SK-N-SH treated with all-trans-retinoic acid at 6 μM for 48 hours (cell line): ENCODE data around the gene GRM7.

Experiments
- ARNTL ChIP-seq: fragments of 450-650 bp; formaldehyde crosslinking; IDR thresholded peaks from 2 replicates; pipeline ENCODE4 v1.5.0; 2020; ENCODE audit warnings: low read depth, mild to moderate bottlenecking, moderate library complexity, borderline replicate concordance
- OSR1 ChIP-seq: fragments of 250-450 bp; sonication (Bioruptor Pico); IDR thresholded peaks from 2 replicates; pipeline ENCODE4 v1.8.0; 2022; ENCODE audit warnings: moderate library complexity, mild to moderate bottlenecking, inconsistent platforms
- RARB ChIP-seq: fragments of 250-450 bp; sonication (Bioruptor Pico); IDR thresholded peaks from 2 replicates; pipeline ENCODE4 v1.8.0; 2021; ENCODE audit warnings: mild to moderate bottlenecking, moderate library complexity
- TCF4 ChIP-seq: fragments of 250-450 bp; sonication (Bioruptor Pico); IDR thresholded peaks from 2 replicates; pipeline ENCODE4 v1.8.0; 2021; ENCODE audit warnings: mild to moderate bottlenecking, moderate library complexity, borderline replicate concordance
- TOX ChIP-seq: fragments of 250-450 bp; sonication (Bioruptor Pico); IDR thresholded peaks from 2 replicates; pipeline ENCODE4 v1.8.0; 2021; ENCODE audit warnings: mild to moderate bottlenecking, moderate library complexity, borderline replicate concordance
- ZC3H10 ChIP-seq: fragments of 250-450 bp; sonication (Bioruptor Pico); IDR thresholded peaks from 2 replicates; pipeline ENCODE4 v1.5.1; 2021; ENCODE audit warnings: mild to moderate bottlenecking, moderate library complexity
- ZFP3 ChIP-seq: fragments of 250-450 bp; sonication (Bioruptor Pico); IDR thresholded peaks from 2 replicates; pipeline ENCODE4 v1.5.0; 2020; ENCODE audit warnings: mild to moderate bottlenecking, moderate library complexity
- ZFP30 ChIP-seq: fragments of 450-650 bp; formaldehyde crosslinking; IDR thresholded peaks from 2 replicates; pipeline ENCODE4 v1.5.0; 2022; ENCODE audit warnings: mild to moderate bottlenecking, moderate library complexity
- ZNF565 ChIP-seq: fragments of 450-650 bp; formaldehyde crosslinking; conservative IDR thresholded peaks from 2 replicates; pipeline ENCODE4 v1.5.0; 2020; ENCODE audit warnings: low read depth, mild to moderate bottlenecking, moderate library complexity
- ZNF8 ChIP-seq: fragments of 450-650 bp; formaldehyde crosslinking; IDR thresholded peaks from 2 replicates; pipeline ENCODE4 v1.5.0; 2020; ENCODE audit warnings: mild to moderate bottlenecking, moderate library complexity
- TF ChIP-seq, protein P1 (sequence below): fragments of 250-450 bp; sonication (Bioruptor Pico); IDR thresholded peaks from 2 replicates; pipeline ENCODE4 v1.5.0; 2020; ENCODE audit warnings: mild to moderate bottlenecking, moderate library complexity
- TF ChIP-seq, protein P2 (sequence below): fragments of 250-450 bp; sonication (Bioruptor Pico); IDR thresholded peaks from 2 replicates; pipeline ENCODE4 v1.5.1; 2020; ENCODE audit warnings: low read depth, mild to moderate bottlenecking, moderate library complexity
- TF ChIP-seq, protein P3 (sequence below): fragments of 250-450 bp; sonication (Bioruptor Pico); IDR thresholded peaks from 2 replicates; pipeline ENCODE4 v1.8.0; 2020; ENCODE audit warnings: mild to moderate bottlenecking, moderate library complexity, borderline replicate concordance
- TF ChIP-seq, protein P4 (sequence below): fragments of 250-450 bp; sonication (Bioruptor Pico); IDR thresholded peaks from 2 replicates; pipeline ENCODE4 v1.8.0; 2021; ENCODE audit warnings: low read depth, mild to moderate bottlenecking, moderate library complexity, borderline replicate concordance

DNA sequence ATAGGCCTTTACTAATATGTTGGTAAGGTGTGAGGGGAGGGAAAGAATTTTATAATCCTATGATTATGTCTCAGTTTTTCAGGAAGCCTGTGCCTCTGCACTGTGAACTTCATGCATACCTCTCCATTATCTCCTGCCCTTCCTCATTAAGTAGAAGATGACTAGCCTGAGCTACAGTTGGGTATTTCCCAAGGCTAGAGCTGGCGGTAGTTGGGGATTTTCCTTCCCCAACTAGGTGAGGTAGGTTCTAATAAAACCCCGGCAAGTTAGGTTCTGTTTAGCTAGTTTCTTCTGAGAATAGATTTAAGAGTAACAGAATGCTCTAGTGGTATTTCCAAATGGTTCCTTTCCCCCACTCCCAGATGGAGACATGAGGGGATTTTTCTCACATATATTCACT lies 414.5 kb downstream of the GRM7 start:
- TF ChIP-seq, protein P1, sequence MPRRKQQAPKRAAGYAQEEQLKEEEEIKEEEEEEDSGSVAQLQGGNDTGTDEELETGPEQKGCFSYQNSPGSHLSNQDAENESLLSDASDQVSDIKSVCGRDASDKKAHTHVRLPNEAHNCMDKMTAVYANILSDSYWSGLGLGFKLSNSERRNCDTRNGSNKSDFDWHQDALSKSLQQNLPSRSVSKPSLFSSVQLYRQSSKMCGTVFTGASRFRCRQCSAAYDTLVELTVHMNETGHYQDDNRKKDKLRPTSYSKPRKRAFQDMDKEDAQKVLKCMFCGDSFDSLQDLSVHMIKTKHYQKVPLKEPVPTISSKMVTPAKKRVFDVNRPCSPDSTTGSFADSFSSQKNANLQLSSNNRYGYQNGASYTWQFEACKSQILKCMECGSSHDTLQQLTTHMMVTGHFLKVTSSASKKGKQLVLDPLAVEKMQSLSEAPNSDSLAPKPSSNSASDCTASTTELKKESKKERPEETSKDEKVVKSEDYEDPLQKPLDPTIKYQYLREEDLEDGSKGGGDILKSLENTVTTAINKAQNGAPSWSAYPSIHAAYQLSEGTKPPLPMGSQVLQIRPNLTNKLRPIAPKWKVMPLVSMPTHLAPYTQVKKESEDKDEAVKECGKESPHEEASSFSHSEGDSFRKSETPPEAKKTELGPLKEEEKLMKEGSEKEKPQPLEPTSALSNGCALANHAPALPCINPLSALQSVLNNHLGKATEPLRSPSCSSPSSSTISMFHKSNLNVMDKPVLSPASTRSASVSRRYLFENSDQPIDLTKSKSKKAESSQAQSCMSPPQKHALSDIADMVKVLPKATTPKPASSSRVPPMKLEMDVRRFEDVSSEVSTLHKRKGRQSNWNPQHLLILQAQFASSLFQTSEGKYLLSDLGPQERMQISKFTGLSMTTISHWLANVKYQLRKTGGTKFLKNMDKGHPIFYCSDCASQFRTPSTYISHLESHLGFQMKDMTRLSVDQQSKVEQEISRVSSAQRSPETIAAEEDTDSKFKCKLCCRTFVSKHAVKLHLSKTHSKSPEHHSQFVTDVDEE (CRISPR knock-in tag) = no peak
- TF ChIP-seq ZFP30 (CRISPR knock-in tag) (no peak), ZC3H10 (CRISPR knock-in tag) (no peak), ARNTL (no peak), OSR1 (CRISPR knock-in tag) (no peak), TCF4 (CRISPR knock-in tag) (no peak), ZNF565 (CRISPR knock-in tag) (no peak), ZFP3 (CRISPR knock-in tag) (no peak), TOX (CRISPR knock-in tag) (no peak), ZNF8 (CRISPR knock-in tag) (no peak), RARB (CRISPR knock-in tag) (no peak)
- TF ChIP-seq, protein P2, sequence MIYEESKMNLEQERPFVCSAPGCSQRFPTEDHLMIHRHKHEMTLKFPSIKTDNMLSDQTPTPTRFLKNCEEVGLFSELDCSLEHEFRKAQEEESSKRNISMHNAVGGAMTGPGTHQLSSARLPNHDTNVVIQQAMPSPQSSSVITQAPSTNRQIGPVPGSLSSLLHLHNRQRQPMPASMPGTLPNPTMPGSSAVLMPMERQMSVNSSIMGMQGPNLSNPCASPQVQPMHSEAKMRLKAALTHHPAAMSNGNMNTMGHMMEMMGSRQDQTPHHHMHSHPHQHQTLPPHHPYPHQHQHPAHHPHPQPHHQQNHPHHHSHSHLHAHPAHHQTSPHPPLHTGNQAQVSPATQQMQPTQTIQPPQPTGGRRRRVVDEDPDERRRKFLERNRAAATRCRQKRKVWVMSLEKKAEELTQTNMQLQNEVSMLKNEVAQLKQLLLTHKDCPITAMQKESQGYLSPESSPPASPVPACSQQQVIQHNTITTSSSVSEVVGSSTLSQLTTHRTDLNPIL (CRISPR knock-in tag) = no peak
- TF ChIP-seq, protein P3, sequence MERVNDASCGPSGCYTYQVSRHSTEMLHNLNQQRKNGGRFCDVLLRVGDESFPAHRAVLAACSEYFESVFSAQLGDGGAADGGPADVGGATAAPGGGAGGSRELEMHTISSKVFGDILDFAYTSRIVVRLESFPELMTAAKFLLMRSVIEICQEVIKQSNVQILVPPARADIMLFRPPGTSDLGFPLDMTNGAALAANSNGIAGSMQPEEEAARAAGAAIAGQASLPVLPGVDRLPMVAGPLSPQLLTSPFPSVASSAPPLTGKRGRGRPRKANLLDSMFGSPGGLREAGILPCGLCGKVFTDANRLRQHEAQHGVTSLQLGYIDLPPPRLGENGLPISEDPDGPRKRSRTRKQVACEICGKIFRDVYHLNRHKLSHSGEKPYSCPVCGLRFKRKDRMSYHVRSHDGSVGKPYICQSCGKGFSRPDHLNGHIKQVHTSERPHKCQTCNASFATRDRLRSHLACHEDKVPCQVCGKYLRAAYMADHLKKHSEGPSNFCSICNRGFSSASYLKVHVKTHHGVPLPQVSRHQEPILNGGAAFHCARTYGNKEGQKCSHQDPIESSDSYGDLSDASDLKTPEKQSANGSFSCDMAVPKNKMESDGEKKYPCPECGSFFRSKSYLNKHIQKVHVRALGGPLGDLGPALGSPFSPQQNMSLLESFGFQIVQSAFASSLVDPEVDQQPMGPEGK (CRISPR knock-in tag) = no peak
- TF ChIP-seq, protein P4, sequence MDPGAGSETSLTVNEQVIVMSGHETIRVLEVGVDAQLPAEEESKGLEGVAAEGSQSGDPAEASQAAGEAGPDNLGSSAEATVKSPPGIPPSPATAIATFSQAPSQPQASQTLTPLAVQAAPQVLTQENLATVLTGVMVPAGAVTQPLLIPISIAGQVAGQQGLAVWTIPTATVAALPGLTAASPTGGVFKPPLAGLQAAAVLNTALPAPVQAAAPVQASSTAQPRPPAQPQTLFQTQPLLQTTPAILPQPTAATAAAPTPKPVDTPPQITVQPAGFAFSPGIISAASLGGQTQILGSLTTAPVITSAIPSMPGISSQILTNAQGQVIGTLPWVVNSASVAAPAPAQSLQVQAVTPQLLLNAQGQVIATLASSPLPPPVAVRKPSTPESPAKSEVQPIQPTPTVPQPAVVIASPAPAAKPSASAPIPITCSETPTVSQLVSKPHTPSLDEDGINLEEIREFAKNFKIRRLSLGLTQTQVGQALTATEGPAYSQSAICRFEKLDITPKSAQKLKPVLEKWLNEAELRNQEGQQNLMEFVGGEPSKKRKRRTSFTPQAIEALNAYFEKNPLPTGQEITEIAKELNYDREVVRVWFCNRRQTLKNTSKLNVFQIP (CRISPR knock-in tag) = no peak
